ENCODE results near the gene PROK2.

GRCh38 chr3:71754610-71755253, 30.2 kb downstream of the PROK2 start:
- TF ChIP-seq SKIL (IDR thresholded peaks at IDR 0.05; ENCODE audit: low read depth, poor library complexity, severe bottlenecking) (no peak), POLR2AphosphoS5 (IDR thresholded peaks at IDR 0.05; ENCODE audit: low read length) (no peak), EZH2 (IDR thresholded peaks at IDR 0.05; ENCODE audit: borderline replicate concordance, control insufficient read depth, low read depth, low read length) (no peak), NR2C1 (IDR thresholded peaks at IDR 0.05) (no peak), BRCA1 (IDR thresholded peaks at IDR 0.05; ENCODE audit: low read depth, low read length) (no peak)
